GM19397 (cell line): ENCODE results near the gene ZBTB7B.

ENCODE experiments used
- ATAC-seq: cut with Tn5 transposase; IDR thresholded peaks from one replicate; pipeline ENCODE4 v1.9.1; 2021; ENCODE audit warnings: mild to moderate bottlenecking, moderate library complexity; ENCODE audit not compliant: unreplicated experiment

The ZBTB7B gene

DNA sequence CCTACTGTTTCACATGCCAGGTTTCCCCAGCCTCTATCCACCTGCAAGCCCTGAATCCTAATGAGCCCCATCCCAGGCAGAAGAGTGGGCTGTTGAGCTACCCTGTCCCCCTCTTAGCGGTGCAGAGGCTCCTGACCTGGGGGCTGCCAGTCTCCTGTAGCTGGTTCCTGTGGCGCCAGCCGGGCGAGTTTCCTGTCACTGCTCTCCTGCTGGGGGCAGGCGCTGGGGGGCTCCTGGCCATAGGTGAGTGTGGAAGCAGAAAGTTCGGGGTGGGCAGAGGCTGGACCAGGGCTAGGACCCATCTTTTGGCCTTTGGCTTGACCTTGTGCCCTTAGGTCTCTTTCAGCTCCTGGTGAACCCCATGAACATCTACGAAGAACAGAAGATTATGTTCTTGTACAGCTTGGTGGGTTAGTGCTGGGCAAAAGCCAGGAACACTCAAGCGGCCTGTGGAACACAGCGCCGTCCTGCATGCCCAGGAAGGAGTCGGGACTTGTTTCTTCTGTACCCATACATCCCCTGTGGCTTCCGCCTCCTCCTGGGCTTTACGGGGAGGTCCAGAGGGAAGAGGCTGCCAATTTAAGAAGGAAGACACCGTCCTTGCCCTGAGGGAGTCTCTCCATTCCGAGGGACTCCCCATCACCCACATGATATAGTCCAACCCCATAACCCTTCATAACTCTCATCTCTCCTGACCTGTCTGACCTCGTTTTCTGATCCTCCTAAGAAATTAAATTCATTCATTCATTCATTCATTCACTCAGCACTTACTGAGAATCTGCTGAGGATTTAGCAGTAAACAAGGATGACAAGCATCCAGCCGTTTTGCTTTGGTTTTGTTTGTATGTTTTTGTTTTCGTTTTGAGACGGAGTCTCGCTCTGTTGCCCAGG, 32.0 kb downstream of the ZBTB7B start:
- ATAC-seq = no peak

DNA sequence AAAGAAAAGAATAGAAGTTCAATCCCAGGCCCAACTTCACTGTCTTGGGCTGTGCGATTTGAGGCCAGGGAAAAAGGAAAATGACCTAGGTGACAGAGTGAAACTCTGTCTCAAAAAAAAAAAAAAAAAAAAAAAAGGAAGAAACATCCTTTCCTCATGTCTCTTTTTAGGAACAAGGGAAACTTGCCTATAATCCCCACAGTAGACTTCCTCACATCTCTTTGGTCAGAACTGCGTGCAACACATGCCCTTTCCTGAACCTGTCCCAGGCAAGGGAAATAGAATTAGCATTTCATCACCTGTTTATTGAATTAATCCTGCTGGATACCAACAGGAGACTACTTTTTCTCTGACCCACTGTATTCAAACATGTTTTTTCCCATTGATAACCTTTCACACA, 33.3 kb downstream of the ZBTB7B start:
- ATAC-seq = no peak

DNA sequence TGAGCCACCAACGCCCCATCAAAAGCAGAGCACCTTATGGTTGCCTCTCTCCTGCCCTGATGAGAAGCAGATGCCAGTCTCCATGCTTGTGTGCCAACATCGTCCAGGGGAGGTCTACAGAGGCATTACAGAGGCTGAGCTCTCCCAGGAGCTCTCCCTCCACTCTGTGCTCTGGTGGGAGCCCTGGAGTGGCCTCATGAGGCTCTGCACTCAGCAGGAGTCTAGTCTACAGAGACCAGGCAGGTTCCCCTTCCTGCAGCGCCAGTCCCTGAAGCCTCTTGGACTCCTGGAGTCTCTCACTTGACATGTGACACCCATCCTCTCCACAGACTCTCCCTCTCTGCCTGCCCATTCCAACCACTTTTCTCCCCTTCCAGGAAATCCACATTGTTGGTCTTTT, 34.4 kb downstream of the ZBTB7B start:
- no peak for ATAC-seq

DNA sequence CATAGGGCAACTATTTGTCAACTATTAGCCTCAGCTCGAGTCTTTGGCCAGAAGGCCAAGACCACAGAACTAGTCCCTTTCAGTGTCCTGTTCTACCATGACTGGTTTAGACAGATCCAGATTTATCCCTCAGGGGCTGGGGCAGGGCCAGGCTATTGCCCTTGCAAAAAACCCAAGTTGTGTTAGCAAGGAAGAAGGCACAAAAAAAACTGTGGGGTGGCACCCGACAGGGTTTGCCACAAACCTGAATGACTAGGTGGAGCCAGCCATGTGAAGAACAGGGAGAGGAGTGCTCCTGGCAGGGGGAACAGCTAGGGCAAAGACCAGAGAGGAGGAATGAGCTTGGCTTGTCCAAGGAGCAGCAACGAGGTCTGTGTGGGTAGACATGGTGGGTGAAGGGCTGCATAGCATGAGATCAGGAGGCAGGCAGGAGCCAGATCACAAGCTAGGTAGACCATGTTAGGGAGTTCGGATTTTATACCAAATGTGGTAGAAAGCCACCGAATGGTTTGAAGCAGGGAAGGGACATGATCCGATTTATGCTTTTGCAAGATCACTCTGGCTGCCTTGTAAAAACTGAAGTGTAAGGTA, 35.3 kb downstream of the ZBTB7B start:
- ATAC-seq = no peak

DNA sequence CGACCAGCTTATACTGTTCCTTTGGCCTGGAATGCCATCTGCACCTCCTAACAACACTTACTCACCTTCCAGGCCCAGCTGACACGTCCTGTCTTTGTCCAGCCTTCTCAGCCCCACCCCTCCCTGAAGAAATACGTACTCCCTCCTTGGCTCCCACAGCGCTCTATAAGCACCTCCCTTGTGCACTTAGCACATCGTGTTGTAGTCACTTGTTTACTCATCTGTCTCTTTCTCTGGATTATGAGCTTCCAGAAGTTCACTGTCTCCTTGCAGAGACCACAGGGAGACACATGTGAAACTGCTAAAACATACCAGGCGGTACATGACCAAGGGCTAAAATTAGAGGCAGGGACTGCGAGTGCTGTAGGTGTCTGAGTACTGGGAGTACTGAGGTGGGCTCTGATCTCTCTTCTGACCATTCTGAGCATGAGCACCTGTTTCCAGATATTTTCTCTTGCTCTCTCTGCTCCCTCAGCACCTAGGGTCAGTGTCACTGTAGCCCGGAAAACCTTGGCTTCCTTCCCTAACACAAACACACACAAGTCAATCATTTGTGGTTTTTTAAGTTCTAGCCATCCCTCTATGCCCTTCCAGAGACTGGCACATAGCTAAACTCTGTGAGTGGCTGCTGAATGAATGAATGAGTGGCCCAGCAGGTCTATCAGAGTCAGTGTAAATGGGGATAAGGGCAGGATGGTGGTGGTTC, 36.2 kb downstream of the ZBTB7B start:
- no peak for ATAC-seq

DNA sequence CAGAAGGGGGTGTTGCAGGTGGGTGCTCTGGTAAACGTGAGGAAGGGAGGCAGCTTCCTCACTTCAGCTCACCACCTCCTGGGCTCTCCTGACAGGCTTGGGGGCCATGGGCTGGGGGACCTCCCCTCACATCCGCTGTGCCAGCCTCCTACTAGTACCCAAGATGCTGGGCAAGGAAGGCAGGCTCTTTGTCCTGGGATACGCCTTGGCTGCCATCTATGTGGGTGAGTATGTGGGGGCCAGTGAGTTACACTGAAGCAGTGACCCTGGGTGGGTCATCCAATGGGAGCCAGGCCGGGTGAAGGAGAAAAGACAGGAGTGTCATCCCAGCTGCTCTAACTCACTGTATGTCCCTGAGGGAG, 36.7 kb downstream of the ZBTB7B start:
- no peak for ATAC-seq

DNA sequence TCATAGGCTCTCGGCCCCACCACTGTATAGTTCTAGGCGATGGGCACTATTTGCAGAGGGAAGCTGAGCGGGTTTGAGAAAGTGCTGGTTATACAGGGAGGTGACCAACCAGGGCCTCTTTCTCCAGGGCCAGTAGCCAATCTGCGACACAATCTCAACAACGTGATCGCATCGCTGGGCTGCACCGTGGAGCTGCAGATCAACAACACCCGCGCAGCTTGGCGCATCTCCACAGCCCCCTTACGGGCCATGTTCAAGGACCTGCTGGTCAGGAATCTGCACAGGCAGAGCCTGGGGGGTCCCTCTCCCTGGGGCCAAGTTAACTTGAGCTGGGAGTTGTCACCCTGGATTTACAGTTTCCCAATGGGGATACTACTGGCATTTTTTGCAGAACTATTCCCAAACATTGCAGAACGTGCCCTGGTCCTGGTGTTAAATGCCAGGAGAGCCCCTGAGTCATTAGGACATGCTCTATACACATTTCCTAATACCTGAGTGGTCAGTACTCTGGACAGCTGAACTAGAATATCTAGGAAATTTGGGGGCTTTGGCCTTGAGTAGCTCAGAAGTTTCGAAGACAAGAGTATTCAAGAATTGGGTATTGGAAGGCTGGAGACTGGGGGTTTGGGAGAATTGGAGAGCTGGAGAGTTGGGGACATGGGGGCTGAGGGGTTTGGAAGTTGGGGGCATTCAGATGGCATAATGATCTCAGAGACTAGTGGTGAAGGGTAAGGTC, 37.9 kb downstream of the ZBTB7B start:
- no peak for ATAC-seq

DNA sequence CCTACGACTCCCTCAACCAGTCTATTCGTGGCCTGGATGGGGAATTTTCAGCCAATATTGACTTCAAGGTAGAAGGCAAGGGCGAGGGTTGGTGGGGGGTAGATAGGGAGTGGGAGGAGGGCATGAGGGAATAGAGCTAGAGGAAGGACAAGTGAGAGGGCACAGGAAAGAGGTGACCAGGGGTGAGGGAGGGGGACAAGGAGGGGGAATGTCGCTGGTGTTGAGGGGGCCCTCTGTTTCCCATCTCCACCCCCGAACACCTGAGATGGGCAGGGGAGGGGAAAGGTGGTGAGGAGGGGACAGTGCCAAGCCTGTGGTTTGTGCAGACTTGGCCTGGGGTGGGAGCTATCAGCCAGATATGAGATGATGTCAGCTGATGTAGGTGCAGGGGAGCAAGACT, 40.2 kb downstream of the ZBTB7B start:
- no peak for ATAC-seq

DNA sequence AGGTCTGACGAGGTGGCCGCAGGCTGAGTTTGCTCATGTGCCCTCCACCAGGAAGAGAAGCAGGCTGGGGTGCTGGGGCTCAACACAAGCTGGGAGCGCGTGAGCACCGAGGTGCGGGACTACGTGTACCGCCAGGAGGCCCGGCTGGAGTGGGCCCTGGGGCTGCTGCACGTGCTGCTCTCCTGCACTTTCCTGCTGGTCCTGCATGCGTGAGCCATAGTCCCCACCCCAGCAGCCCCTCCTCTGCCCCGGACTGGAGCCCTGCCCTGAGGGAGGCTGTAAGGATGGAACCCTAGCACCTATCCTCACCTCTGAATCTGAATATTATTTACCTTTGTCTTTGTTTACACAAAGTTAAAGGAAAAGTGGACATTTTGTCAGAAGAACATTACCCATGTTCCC, 40.7 kb downstream of the ZBTB7B start:
- no peak for ATAC-seq

DNA sequence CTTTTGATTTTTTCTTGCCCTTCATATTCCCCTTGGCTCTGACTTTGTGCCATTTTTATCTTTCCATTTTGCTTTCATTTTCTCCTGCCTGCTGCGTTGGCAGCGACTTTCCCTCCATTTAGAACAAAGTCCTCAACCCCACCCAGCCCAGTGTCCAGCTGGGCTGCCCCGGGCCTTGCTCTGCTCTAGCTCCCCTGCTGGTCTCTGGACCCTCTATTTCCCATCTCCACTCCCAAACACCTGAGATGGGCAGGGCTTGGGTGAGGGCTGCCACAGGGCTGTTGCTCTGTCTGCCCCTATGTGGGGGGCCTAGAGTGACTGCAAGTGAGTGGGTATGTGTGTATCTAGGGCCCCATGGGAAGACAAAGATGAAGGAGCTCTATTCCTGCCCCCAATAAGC, 41.2 kb downstream of the ZBTB7B start:
- ATAC-seq = no peak

DNA sequence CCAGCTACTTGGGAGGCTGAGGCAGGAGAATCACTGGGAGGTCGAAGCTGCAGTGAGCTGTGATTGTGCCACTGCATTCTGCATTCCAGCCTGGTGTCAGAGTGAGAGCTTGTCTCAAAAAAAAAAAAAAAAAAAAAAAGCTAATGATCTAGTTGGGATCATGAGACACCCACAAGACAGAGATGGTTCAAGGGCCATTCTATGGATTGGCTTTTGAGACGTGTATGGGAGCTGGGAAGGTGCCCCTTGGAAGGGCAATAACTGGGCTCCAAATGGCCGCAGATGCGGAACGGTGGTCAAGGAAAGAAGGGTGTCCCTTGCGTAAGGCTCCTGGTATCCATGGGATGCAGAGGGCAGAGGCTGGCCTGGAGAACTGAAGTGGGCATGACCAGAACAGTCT, 41.8 kb downstream of the ZBTB7B start:
- ATAC-seq = no peak

DNA sequence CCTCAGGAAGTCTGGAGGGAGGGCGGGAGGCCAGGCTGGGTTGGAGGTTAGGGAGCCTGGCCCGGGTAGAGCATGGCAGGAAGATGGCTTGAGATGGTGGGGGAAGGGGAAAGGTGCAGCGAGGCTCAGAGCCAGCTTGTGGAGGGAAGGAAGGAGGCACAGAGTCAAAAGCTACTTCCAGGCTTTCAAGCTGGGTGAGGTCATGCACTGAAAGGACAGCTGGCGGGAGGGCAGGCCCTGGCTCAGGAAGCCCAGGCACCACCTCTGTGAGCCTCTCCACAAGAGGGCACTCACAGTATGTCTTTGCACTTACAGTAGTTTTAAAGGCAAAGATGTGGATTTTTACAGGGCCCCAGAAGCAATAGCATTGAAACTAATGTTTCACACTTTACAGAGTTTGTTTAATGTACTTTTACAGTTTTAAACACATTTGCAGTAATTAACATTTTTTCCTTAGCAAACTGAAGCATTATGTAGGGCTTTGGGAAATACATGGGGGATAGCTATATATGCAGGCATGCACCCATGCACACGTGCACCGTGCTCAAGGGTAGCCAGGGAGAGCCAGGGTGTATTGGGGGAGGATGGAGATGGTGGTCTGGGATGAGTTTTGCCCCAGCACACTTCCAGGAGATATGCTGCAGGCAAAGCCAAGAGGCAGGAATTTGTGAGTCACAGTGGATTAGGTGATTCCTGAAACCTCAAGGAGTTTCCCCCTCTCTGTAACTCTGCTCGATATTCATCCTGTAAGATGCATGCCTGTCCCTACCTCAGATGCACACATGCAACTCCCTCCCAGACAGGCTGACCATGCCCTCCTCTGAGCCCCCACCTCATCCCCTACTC, 42.4 kb downstream of the ZBTB7B start:
- no peak for ATAC-seq

DNA sequence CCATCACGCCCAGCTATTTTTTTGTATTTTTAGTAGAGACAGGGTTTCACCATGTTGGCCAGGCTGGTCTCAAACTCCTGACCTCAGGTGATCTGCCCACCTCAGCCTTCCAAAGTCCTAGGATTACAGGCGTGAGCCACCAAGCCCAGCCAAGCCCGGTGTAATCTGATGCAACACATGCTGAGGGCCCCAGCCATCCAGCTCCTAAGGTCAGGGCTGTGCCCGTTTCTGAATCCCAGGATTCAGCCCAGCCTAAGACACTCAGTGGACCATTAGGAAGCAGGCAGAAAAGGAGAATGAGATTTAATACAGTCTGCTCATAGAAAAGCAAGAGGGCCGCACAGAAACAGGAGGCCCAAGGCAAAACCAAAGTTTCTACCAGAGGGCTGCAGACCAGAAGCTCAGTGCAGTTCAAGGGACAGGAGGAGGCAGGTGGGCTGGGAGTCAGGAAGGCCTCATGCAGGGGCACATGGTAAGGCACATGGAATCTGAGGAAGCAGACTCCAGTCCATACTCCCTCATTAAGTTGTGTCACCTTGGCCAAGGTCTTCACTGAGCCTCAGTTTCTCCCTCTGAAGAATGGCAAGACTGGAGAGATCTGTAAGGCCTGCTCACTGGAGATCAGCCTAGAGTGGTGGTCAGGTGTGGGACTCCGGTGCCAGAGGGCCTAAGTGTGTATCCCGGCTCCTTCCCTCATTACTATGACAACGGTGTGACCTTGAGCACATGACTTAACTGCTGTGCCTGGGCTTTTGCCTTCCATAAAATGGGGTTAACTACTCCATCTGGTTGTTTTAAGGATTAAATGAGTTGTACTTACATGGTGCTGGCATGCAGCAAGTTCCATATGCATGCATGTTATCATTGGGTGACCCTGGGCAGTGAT, 46.1 kb downstream of the ZBTB7B start:
- ATAC-seq = no peak

DNA sequence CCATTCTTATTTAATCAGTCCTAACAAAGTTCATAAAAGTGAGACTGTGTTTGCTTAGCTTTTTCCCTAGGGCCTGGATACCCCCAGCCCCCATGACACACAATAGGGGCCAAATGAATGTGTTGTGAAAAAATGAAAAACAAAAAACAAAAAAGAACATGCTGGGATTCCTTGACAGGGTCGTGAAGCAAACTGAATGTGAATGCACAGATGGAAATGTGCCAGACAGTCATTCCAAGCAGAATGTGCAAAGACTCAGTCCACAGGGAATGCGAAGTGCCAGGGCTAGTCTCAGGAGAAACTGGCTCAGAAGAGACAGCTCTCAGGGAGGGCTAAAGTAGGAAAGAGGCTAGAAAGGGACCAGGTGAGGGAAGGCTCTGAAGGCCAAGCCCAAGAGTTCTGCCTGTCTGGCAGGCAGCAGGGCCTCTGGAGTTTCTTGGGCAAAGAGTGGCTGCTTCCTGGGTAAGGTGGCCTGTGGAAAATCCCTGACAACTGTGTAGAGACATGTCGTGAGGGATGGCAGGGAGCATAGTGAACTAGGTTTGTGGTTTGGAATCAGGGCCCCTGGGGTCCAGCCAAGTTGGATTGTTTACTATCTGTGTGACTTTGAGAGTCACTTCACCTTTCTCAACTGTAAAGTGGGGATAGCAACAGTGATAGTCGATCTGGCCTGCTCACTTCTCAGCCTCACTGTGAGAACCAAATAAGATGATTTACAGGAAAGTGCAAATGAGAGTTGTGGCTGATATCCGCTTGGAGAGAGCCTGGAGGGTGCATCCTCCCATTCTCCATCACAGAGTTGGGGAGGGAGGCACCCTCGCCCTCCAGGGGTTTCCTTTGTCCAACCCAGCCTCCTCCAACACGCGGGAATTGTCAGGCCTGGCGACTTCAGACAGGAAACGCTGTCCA, 47.3 kb downstream of the ZBTB7B start:
- no peak for ATAC-seq

DNA sequence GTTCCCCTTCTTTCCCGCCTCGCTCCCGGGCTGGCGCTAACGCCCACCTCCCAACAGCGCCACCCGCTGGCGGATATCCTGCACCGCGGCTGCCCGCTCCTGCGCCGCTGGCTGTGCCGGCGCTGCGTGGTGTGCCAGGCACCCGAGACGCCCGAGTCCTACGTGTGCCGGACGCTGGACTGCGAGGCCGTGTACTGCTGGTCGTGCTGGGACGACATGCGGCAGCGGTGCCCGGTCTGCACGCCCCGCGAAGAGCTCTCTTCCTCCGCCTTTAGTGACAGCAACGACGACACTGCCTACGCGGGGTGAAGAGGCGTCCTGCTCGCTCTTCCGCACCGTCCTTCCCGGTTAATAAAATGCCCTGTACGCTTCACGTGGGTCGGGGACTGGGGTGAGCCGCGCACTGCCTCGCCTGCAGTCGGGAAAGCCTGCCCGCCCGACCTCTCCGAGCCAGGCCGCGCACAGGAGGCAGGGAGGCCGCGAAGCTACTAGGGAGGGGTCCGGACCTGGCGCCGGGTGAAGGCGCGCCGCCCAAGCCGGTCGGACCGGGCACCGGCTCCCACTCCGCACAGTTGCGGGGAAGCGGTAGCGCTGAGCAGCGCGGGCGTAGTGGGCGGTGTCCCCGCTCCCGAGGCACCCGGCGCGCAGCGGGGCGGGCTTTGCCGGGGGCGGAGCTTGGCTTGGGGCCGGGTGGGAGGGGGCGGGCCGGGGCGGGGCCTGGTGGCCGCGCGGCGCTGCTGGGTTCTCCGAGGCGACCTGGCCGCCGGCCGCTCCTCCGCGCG, 48.1 kb downstream of the ZBTB7B start, which contains the start of gene ADAM15:
ADAM15 (plus strand) TSS at position 757 of the 782 bp plus-strand sequence. CDS start 71 bp downstream, outside the sequence.
- peak; percentile 63 for ATAC-seq

DNA sequence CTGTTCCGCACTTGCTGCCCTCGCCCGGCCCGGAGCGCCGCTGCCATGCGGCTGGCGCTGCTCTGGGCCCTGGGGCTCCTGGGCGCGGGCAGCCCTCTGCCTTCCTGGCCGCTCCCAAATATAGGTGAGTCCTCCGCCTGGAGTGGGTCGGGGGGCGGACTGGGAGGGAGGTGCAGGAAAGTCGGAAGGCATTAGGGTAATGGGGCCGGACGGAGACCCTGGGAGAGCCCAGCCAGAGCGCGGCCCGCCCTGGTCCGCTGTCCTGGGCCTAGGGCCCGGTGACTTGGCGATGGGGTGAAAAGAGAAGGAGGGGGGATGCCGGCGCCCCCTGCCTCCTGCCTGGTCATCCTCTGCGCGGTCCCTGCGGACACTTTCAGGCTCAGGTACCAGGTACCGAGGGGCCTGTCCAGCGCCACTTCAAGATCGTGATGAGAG, 48.8 kb downstream of the ZBTB7B start:
- ATAC-seq = no peak

DNA sequence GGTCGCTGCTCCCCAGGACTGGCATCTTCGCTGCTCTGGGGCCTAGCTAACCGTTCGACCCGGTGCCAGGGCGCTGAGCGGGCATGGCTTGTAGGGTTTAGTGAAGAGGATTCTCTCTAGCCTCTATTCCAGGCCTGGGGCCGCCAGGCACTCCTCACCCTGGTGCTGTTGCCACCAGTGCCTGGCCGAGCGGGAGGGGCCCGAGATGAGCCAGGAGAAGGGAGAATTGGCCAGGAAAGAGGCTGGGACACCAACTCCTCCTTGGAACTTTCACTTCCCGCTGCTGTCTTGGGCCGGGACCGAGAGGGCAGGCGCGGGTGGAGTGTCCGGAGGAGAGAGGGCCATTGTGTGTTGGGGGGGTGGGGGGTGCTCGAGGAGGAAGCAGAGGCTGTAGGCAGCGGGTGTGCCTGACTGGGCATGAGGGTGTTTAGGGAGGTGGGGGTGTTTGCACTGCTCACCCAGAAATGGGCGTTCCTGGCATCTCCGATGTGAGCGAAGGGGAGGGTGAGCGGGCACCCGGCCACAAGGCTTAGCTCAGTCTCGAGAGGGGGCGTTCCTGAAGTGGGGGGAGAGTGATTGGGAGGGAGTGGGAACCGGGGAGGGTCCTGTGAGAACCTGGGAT, 49.3 kb downstream of the ZBTB7B start:
- no peak for ATAC-seq
